IPS-20b (cell line): ENCODE data around the gene CETP.
"Not testable (repeated sequence)": the region's sequence is repeated elsewhere in the genome, so short reads cannot be mapped to it uniquely, and the experiment has no call there.

ENCODE experiments used
- H3K27ac ChIP-seq: one replicate; pipeline ENCODE4 v1.5.1; 2013; ENCODE audit warnings: low read length
- H3K27me3 ChIP-seq: 2 replicates; pipeline ENCODE4 v1.6.1; 2013; ENCODE audit warnings: mild to moderate bottlenecking, low read length, inconsistent platforms; ENCODE audit not compliant: insufficient read depth
- H3K36me3 ChIP-seq: 2 replicates; pipeline ENCODE4 v1.6.1; 2013; ENCODE audit warnings: low read depth, mild to moderate bottlenecking, inconsistent platforms, low read length, moderate library complexity; ENCODE audit not compliant: insufficient read depth
- H3K4me1 ChIP-seq: 2 replicates; pipeline ENCODE4 v1.6.1; 2013; ENCODE audit warnings: mild to moderate bottlenecking, control low read depth, inconsistent platforms, low read length, moderate library complexity; ENCODE audit not compliant: insufficient read depth
- H3K4me3 ChIP-seq: 2 replicates; pipeline ENCODE4 v1.5.1; 2013; ENCODE audit warnings: mild to moderate bottlenecking, low read length, inconsistent platforms
- H3K9ac ChIP-seq: 2 replicates; pipeline ENCODE4 v1.6.1; 2013; ENCODE audit warnings: low read depth, mild to moderate bottlenecking, inconsistent platforms, low read length, moderate library complexity
- H3K9me3 ChIP-seq: 2 replicates; pipeline ENCODE4 v1.6.1; 2013; ENCODE audit warnings: mild to moderate bottlenecking, low read depth, low read length, inconsistent platforms; ENCODE audit not compliant: insufficient read depth

Gene CETP

GRCh38 chr16:56998352-56998751 lies 36.6 kb downstream of the CETP start:
- 0 out of 2 replicates have a peak, but pooled peaks cover 7% of the 10 kb centered on the region for H3K27me3 ChIP-seq
- no peaks in the 10 kb centered on the region for H3K36me3 ChIP-seq
- H3K4me1 ChIP-seq: no peaks in the 10 kb centered on the region
- H3K27ac ChIP-seq: no peak overlapping the region
- H3K9me3 ChIP-seq: no peaks in the 10 kb centered on the region
- no peak overlapping the region for H3K4me3 ChIP-seq
- H3K9ac ChIP-seq: no peak overlapping the region

- H3K27ac ChIP-seq: no peak overlapping the region
- H3K9me3 ChIP-seq: no peaks in the 10 kb centered on the region
- H3K4me3 ChIP-seq: no peak overlapping the region
- H3K27me3 ChIP-seq: 0 out of 2 replicates have a peak, but pooled peaks cover 7% of the 10 kb centered on the region
- H3K4me1 ChIP-seq: no peaks in the 10 kb centered on the region
- no peaks in the 10 kb centered on the region for H3K36me3 ChIP-seq
- H3K9ac ChIP-seq: no peak overlapping the region
These were observed 37.1 kb downstream of the CETP start for GRCh38 chr16:56998861-56999260.

- Histone ChIP-seq H3K27me3 (0 out of 2 replicates have a peak, but pooled peaks cover 7% of the 10 kb centered on the region), H3K9me3 (no peaks in the 10 kb centered on the region), H3K27ac (no peak overlapping the region), H3K9ac (no peak overlapping the region), H3K4me1 (no peaks in the 10 kb centered on the region), H3K4me3 (no peak overlapping the region), H3K36me3 (no peaks in the 10 kb centered on the region)
These were observed 37.9 kb downstream of the CETP start for GRCh38 chr16:56999409-57000270.

GRCh38 chr16:57000271-57001025 lies 38.7 kb downstream of the CETP start:
- H3K27ac ChIP-seq: no peak overlapping the region

GRCh38 chr16:57001026-57001679 lies 39.4 kb downstream of the CETP start:
- Histone ChIP-seq H3K9me3 (no peaks in the 10 kb centered on the region), H3K27me3 (no peaks in the 10 kb centered on the region), H3K9ac (no peak overlapping the region), H3K4me3 (no peak overlapping the region), H3K27ac (no peak overlapping the region), H3K4me1 (no peaks in the 10 kb centered on the region), H3K36me3 (no peaks in the 10 kb centered on the region)

More at GRCh38 chr16:57000271-57001025, 38.7 kb downstream of the CETP start:
- no peak overlapping the region for H3K9ac ChIP-seq
- no peak overlapping the region for H3K4me3 ChIP-seq
- 0 out of 2 replicates have a peak, but pooled peaks cover 2% of the 10 kb centered on the region for H3K27me3 ChIP-seq
- no peaks in the 10 kb centered on the region for H3K4me1 ChIP-seq
- H3K36me3 ChIP-seq: no peaks in the 10 kb centered on the region
- H3K9me3 ChIP-seq: no peaks in the 10 kb centered on the region

GRCh38 chr16:57003439-57004386 lies 42.0 kb downstream of the CETP start:
- H3K9me3 ChIP-seq: no peaks in the 10 kb centered on the region
- no peaks in the 10 kb centered on the region for H3K27me3 ChIP-seq
- H3K4me3 ChIP-seq: no peak overlapping the region
- H3K9ac ChIP-seq: no peak overlapping the region
- H3K36me3 ChIP-seq: no peaks in the 10 kb centered on the region
- H3K27ac ChIP-seq: no peak overlapping the region
- no peaks in the 10 kb centered on the region for H3K4me1 ChIP-seq

GRCh38 chr16:57004387-57005250 lies 42.9 kb downstream of the CETP start:
- no peaks in the 10 kb centered on the region for H3K27me3 ChIP-seq
- H3K4me3 ChIP-seq: no peak overlapping the region
- no peaks in the 10 kb centered on the region for H3K9me3 ChIP-seq
- H3K36me3 ChIP-seq: no peaks in the 10 kb centered on the region
- no peak overlapping the region for H3K9ac ChIP-seq
- H3K4me1 ChIP-seq: no peaks in the 10 kb centered on the region
- H3K27ac ChIP-seq: no peak overlapping the region

- not testable (repeated sequence) for H3K36me3 ChIP-seq, H3K4me3 ChIP-seq, H3K4me1 ChIP-seq, H3K9ac ChIP-seq, H3K27ac ChIP-seq, H3K27me3 ChIP-seq, H3K9me3 ChIP-seq
These were observed 43.8 kb downstream of the CETP start for GRCh38 chr16:57005597-57005996.

GRCh38 chr16:57007050-57007449 lies 45.3 kb downstream of the CETP start:
- Histone ChIP-seq H3K9ac (no peak overlapping the region), H3K9me3 (no peaks in the 10 kb centered on the region), H3K4me1 (no peaks in the 10 kb centered on the region), H3K4me3 (no peak overlapping the region), H3K36me3 (no peaks in the 10 kb centered on the region), H3K27me3 (no peaks in the 10 kb centered on the region), H3K27ac (no peak overlapping the region)

- H3K9me3 ChIP-seq: no peaks in the 10 kb centered on the region
- H3K4me3 ChIP-seq: no peak overlapping the region
- H3K27me3 ChIP-seq: no peaks in the 10 kb centered on the region
- no peaks in the 10 kb centered on the region for H3K36me3 ChIP-seq
- H3K27ac ChIP-seq: no peak overlapping the region
- H3K4me1 ChIP-seq: no peaks in the 10 kb centered on the region
- no peak overlapping the region for H3K9ac ChIP-seq
These were observed 45.8 kb downstream of the CETP start for GRCh38 chr16:57007530-57007929.
